Activated CD8-positive, alpha-beta T cell treated with anti-CD3 and anti-CD28 coated beads for 36 hours (primary cell): ENCODE results near the gene MDM4. TPM values are rescaled to one million over a fixed set of nuclear protein-coding genes. Genes with fewer than 3 reads are reported as not detected.

ENCODE experiments used
- ATAC-seq: fragments of 200-7000 bp; cut with Tn5 transposase; one replicate; pipeline ENCODE4 v1.10.0; 2021; ENCODE audit warnings: mild to moderate bottlenecking, moderate library complexity
- CTCF ChIA-PET: fragments of 350-600 bp; sonication (Branson Sonifier 250); formaldehyde crosslinking; loops from one replicate; lab custom pipeline; 2021; ENCODE audit warnings: antibody characterized with exemption; lab: Charles Lee
- POLR2A ChIA-PET: fragments of 350-600 bp; sonication (Branson Sonifier 250); formaldehyde crosslinking; loops from one replicate; lab custom pipeline; 2021; ENCODE audit warnings: antibody characterized with exemption; lab: Charles Lee
- DNase-seq: peaks from one replicate; pipeline ENCODE4 v3.0.0-alpha.2; 2020
- H3K27ac Mint-ChIP-seq: one replicate; pipeline ENCODE4 v1.8.0; 2021; ENCODE audit warnings: mild to moderate bottlenecking, mixed read lengths
- H3K27me3 Mint-ChIP-seq: one replicate; pipeline ENCODE4 v1.8.0; 2021; ENCODE audit warnings: mixed read lengths
- H3K36me3 Mint-ChIP-seq: one replicate; pipeline ENCODE4 v1.8.0; 2021; ENCODE audit warnings: low read depth, mixed read lengths
- H3K4me1 Mint-ChIP-seq: one replicate; pipeline ENCODE4 v1.8.0; 2021; ENCODE audit warnings: low read depth, mixed read lengths
- H3K4me3 Mint-ChIP-seq: one replicate; pipeline ENCODE4 v1.8.0; 2021; ENCODE audit warnings: mild to moderate bottlenecking, moderate library complexity, mixed read lengths
- H3K9me3 Mint-ChIP-seq: one replicate; pipeline ENCODE4 v1.8.0; 2021; ENCODE audit warnings: mixed read lengths
- intact Hi-C: fragments of 100-400 bp; cut with micrococcal nuclease; formaldehyde crosslinking; loops from one replicate; pipeline ENCODE4 v1.10.0; 2022
- total RNA-seq, 2 experiments: library from RNA; stranded (reverse); gene quantifications; one replicate each; pipeline ENCODE4 v1.2.3, GENCODE V29; 2021
- TF ChIP-seq, protein P1 (sequence below): fragments of 200-600 bp; IDR thresholded peaks from one replicate; pipeline ENCODE4 v1.8.0; 2022; ENCODE audit warnings: antibody characterized with exemption, mild to moderate bottlenecking

Gene MDM4
- total RNA-seq, 2 experiments from 2014 or later, result 89.6 to 94.8 TPM

- Mint-ChIP-seq H3K9me3 (no peaks in the 10 kb centered on the region), H3K4me3 (no peak overlapping the region), H3K27me3 (no peaks in the 10 kb centered on the region), H3K36me3 (peaks cover 3% of the 10 kb centered on the region), H3K4me1 (peaks cover 39% of the 10 kb centered on the region), H3K27ac (no peak overlapping the region)
- ChIA-PET CTCF (interaction anchor here (0.6 to 1.8 kb wide), 6 partner anchors 18 to 45 kb away, joined by 3 to 7 read pairs (median 4); partner anchors contain the start of gene PIK3C2B), POLR2A (interaction anchor here (0.8 to 1.4 kb wide), 4 partner anchors 9 to 19 kb away, joined by 3 to 4 read pairs (median 3); no protein-coding TSS in a partner anchor)
- DNase-seq (no peak), ATAC-seq (no peak)
- intact Hi-C loops, result no loop called here
- TF ChIP-seq, protein P1, sequence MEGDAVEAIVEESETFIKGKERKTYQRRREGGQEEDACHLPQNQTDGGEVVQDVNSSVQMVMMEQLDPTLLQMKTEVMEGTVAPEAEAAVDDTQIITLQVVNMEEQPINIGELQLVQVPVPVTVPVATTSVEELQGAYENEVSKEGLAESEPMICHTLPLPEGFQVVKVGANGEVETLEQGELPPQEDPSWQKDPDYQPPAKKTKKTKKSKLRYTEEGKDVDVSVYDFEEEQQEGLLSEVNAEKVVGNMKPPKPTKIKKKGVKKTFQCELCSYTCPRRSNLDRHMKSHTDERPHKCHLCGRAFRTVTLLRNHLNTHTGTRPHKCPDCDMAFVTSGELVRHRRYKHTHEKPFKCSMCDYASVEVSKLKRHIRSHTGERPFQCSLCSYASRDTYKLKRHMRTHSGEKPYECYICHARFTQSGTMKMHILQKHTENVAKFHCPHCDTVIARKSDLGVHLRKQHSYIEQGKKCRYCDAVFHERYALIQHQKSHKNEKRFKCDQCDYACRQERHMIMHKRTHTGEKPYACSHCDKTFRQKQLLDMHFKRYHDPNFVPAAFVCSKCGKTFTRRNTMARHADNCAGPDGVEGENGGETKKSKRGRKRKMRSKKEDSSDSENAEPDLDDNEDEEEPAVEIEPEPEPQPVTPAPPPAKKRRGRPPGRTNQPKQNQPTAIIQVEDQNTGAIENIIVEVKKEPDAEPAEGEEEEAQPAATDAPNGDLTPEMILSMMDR, result no peak
Measured at GRCh38 chr1:204475656-204476432, 40.4 kb upstream of the MDM4 start.

DNA sequence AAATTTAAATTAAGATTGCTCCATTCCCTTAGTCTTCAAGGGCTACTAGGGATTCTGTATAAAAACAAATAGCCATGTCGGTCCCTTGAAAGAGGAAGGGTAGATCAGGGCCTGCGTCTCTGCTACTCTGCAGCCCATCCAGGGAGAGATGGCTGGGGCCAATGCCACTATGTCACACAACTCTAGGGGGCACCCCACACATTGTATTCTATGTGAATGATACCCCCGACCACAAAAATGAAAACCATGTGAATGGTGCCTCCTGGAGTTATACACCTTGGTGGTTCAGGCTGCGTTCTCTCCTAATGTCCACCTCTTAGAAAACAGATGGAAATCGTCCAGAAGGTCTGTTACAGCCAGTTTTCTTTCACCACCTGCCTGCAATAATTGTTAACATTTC is 39.6 kb upstream of the MDM4 start:
- Mint-ChIP-seq H3K9me3 (no peaks in the 10 kb centered on the region), H3K4me1 (peaks cover 46% of the 10 kb centered on the region), H3K4me3 (no peak overlapping the region), H3K27ac (no peak overlapping the region), H3K27me3 (no peaks in the 10 kb centered on the region), H3K36me3 (peaks cover 3% of the 10 kb centered on the region)
- no peak for ATAC-seq
- intact Hi-C loops, result no loop called here
- no peak for DNase-seq
- POLR2A ChIA-PET, result interaction anchor here (1.3 to 2.6 kb wide), 2 partner anchors 10 to 18 kb away, joined by 3 to 21 read pairs; partner anchors contain the start of gene PIK3C2B
- TF ChIP-seq, protein P1, result no peak
- CTCF ChIA-PET, result interaction anchor here (1.3 to 1.8 kb wide), 3 partner anchors 24 to 45 kb away, joined by 3 to 7 read pairs (median 6); no protein-coding TSS in a partner anchor

GRCh38 chr1:204477036-204477740 is 39.0 kb upstream of the MDM4 start:
- POLR2A ChIA-PET, result interaction anchor here (1.3 to 2.6 kb wide), 3 partner anchors 9 to 17 kb away, joined by 3 to 21 read pairs (median 4); partner anchors contain the start of gene PIK3C2B
- TF ChIP-seq, protein P1, result no peak
- Mint-ChIP-seq H3K4me3 (no peak overlapping the region), H3K27me3 (no peaks in the 10 kb centered on the region), H3K36me3 (no peaks in the 10 kb centered on the region), H3K27ac (no peak overlapping the region), H3K9me3 (no peaks in the 10 kb centered on the region), H3K4me1 (peaks cover 47% of the 10 kb centered on the region)
- CTCF ChIA-PET, result interaction anchor here (1.0 to 3.8 kb wide), 5 partner anchors 24 to 78 kb away, joined by 3 to 29 read pairs (median 9); no protein-coding TSS in a partner anchor
- DNase-seq (no peak), ATAC-seq (no peak)
- intact Hi-C loops, result no loop called here

GRCh38 chr1:204478172-204478899 is 37.9 kb upstream of the MDM4 start:
- ATAC-seq (no peak), DNase-seq (no peak)
- POLR2A ChIA-PET, result interaction anchor here (1.1 to 2.6 kb wide), 3 partner anchors 13 to 25 kb away, joined by 3 to 21 read pairs (median 4); partner anchors contain the start of gene PIK3C2B
- intact Hi-C loops, result no loop called here
- H3K36me3 Mint-ChIP-seq, result no peaks in the 10 kb centered on the region
- H3K9me3 Mint-ChIP-seq, result no peaks in the 10 kb centered on the region
- CTCF ChIA-PET, result interaction anchor here (1.0 to 3.8 kb wide), 12 partner anchors 8 to 80 kb away, joined by 3 to 29 read pairs (median 4); partner anchors contain the start of gene PIK3C2B
- TF ChIP-seq, protein P1, result no peak
- H3K4me1 Mint-ChIP-seq, result peaks cover 47% of the 10 kb centered on the region
- no peaks in the 10 kb centered on the region for H3K27me3 Mint-ChIP-seq
- no peak overlapping the region for H3K27ac Mint-ChIP-seq
- H3K4me3 Mint-ChIP-seq, result no peak overlapping the region
